Brain microvascular endothelial cell (primary cell): ENCODE data around the gene LIMK2.

ENCODE experiments used
- DNase-seq: peaks from one replicate; pipeline ENCODE4 v3.0.0-alpha.2; 2020
- H3K27ac ChIP-seq: fragments of 250-450 bp; sonication (Bioruptor Pico); 2 replicates; pipeline ENCODE4 v1.5.1; 2020; ENCODE audit warnings: mild to moderate bottlenecking, moderate library complexity
- H3K27me3 ChIP-seq: fragments of 250-450 bp; sonication (Bioruptor Pico); replicated peaks from 2 replicates; pipeline ENCODE4 v1.5.1; 2020; ENCODE audit warnings: mild to moderate bottlenecking
- H3K36me3 ChIP-seq: fragments of 250-450 bp; sonication (Bioruptor Pico); replicated peaks from 2 replicates; pipeline ENCODE4 v1.5.1; 2020; ENCODE audit warnings: mild to moderate bottlenecking
- H3K4me3 ChIP-seq: 2 replicates; pipeline ENCODE4 v1.5.1; 2011; ENCODE audit warnings: low read depth, mild to moderate bottlenecking, control low read depth, low read length, moderate library complexity
- CTCF ChIP-seq: IDR thresholded peaks from 2 replicates; pipeline ENCODE4 v1.5.1; 2011; ENCODE audit warnings: low read depth, mild to moderate bottlenecking, moderate library complexity, low read length, control low read depth, inconsistent platforms; ENCODE audit errors: missing control alignments
- in situ Hi-C: cut with HindIII; loops from 2 replicates; pipeline ENCODE4 v1.10.0; 2017; ENCODE audit warnings: low sequenced_read_pairs, low pct_ligation_motif_present

Gene LIMK2

DNA sequence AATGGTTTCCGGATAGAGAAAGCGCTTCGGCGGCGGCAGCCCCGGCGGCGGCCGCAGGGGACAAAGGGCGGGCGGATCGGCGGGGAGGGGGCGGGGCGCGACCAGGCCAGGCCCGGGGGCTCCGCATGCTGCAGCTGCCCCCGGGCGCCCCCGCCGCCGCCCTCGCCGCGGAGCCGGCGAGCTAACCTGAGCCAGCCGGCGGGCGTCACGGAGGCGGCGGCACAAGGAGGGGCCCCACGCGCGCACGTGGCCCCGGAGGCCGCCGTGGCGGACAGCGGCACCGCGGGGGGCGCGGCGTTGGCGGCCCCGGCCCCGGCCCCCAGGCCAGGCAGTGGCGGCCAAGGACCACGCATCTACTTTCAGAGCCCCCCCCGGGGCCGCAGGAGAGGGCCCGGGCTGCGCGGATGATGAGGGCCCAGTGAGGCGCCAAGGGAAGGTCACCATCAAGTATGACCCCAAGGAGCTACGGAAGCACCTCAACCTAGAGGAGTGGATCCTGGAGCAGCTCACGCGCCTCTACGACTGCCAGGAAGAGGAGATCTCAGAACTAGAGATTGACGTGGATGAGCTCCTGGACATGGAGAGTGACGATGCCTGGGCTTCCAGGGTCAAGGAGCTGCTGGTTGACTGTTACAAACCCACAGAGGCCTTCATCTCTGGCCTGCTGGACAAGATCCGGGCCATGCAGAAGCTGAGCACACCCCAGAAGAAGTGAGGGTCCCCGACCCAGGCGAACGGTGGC lies 64.5 kb downstream of the LIMK2 start:
- Histone ChIP-seq H3K36me3 (peaks cover 47% of the 10 kb centered on the region), H3K27me3 (no peaks in the 10 kb centered on the region), H3K27ac (no peak overlapping the region), H3K4me3 (no peak overlapping the region)
- TF ChIP-seq CTCF, result no peak
- no peak for DNase-seq
- in situ Hi-C loops, result no loop called here

DNA sequence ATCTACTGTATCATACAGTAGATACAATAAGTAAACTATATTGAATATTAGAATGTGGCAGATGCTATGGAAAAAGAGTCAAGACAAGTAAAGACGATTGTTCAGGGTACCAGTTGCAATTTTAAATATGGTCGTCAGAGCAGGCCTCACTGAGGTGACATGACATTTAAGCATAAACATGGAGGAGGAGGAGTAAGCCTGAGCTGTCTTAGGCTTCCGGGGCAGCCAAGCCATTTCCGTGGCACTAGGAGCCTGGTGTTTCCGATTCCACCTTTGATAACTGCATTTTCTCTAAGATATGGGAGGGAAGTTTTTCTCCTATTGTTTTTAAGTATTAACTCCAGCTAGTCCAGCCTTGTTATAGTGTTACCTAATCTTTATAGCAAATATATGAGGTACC lies 65.6 kb downstream of the LIMK2 start:
- H3K4me3 ChIP-seq, result no peak overlapping the region
- no peak overlapping the region for H3K27ac ChIP-seq
- H3K36me3 ChIP-seq, result peaks cover 42% of the 10 kb centered on the region
- in situ Hi-C loops, result no loop called here
- no peak for TF ChIP-seq CTCF
- H3K27me3 ChIP-seq, result no peaks in the 10 kb centered on the region
- DNase-seq, result no peak

GRCh38 chr22:31278151-31278621 lies 66.1 kb downstream of the LIMK2 start:
- no peaks in the 10 kb centered on the region for H3K27me3 ChIP-seq
- no peak for TF ChIP-seq CTCF
- no peak for DNase-seq
- H3K27ac ChIP-seq, result no peak overlapping the region
- peaks cover 37% of the 10 kb centered on the region for H3K36me3 ChIP-seq
- in situ Hi-C loops, result no loop called here
- no peak overlapping the region for H3K4me3 ChIP-seq

- Histone ChIP-seq H3K27me3 (no peaks in the 10 kb centered on the region), H3K27ac (no peak overlapping the region), H3K4me3 (no peak overlapping the region), H3K36me3 (peaks cover 33% of the 10 kb centered on the region)
- no peak for TF ChIP-seq CTCF
- DNase-seq, result no peak
- in situ Hi-C loops, result no loop called here
Observed at GRCh38 chr22:31278626-31279326, 66.7 kb downstream of the LIMK2 start.

DNA sequence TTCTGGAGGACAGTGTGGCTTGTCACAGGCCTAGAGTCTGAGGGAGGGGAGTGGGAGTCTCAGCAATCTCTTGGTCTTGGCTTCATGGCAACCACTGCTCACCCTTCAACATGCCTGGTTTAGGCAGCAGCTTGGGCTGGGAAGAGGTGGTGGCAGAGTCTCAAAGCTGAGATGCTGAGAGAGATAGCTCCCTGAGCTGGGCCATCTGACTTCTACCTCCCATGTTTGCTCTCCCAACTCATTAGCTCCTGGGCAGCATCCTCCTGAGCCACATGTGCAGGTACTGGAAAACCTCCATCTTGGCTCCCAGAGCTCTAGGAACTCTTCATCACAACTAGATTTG lies 67.2 kb downstream of the LIMK2 start:
- no peak for TF ChIP-seq CTCF
- in situ Hi-C loops, result no loop called here
- H3K36me3 ChIP-seq, result peaks cover 29% of the 10 kb centered on the region
- no peak overlapping the region for H3K4me3 ChIP-seq
- no peak for DNase-seq
- H3K27ac ChIP-seq, result no peak overlapping the region
- H3K27me3 ChIP-seq, result no peaks in the 10 kb centered on the region
